GM13977 (cell line): ENCODE data around the gene NKD2.

Experiments used
- DNase-seq: peaks from one replicate; pipeline ENCODE4 v3.0.0; 2012; ENCODE audit warnings: low spot score
- in situ Hi-C: fragments of 300-500 bp; cut with MboI; formaldehyde crosslinking; loops from one replicate; pipeline ENCODE4 v1.12.0; 2022; ENCODE audit warnings: low sequenced_read_pairs, low pct_unique_long_range_greater_than_20kb, mixed read lengths, inconsistent platforms; ENCODE audit not compliant: unreplicated experiment
- TF ChIP-seq, protein P1 (sequence below): IDR thresholded peaks from 2 replicates; pipeline ENCODE4 v1.5.1; 2012; ENCODE audit warnings: mild to moderate bottlenecking, control low read depth; ENCODE audit not compliant: insufficient read depth; ENCODE audit errors: extremely low read depth, missing control alignments

NKD2 gene

DNA sequence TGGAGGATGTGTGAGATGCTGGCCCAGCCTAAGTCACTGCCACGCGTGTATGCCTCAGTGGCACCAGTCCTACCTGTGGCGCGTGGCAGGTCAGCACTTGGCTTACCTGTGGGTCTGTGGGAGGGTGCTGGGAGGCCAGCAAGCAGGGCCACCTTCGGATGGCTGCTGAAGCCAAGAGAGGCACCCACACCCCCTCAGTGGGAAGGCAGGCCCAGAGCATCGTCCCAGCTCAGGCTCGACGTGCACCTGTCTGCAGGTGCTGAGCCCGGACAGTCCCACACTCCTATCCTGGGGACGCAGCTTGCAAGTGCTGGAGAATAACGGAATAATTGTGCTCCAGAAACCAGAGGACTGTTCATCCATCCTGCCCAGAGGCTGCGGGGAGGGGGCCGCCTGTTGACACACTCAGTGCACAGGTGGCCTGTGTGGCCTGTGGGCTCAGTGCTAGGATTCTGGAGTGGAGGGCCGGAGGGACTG, 24.0 kb downstream of the NKD2 start:
- no peak for DNase-seq
- in situ Hi-C loops, result no loop called here
- TF ChIP-seq, protein P1, sequence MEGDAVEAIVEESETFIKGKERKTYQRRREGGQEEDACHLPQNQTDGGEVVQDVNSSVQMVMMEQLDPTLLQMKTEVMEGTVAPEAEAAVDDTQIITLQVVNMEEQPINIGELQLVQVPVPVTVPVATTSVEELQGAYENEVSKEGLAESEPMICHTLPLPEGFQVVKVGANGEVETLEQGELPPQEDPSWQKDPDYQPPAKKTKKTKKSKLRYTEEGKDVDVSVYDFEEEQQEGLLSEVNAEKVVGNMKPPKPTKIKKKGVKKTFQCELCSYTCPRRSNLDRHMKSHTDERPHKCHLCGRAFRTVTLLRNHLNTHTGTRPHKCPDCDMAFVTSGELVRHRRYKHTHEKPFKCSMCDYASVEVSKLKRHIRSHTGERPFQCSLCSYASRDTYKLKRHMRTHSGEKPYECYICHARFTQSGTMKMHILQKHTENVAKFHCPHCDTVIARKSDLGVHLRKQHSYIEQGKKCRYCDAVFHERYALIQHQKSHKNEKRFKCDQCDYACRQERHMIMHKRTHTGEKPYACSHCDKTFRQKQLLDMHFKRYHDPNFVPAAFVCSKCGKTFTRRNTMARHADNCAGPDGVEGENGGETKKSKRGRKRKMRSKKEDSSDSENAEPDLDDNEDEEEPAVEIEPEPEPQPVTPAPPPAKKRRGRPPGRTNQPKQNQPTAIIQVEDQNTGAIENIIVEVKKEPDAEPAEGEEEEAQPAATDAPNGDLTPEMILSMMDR, result no peak

DNA sequence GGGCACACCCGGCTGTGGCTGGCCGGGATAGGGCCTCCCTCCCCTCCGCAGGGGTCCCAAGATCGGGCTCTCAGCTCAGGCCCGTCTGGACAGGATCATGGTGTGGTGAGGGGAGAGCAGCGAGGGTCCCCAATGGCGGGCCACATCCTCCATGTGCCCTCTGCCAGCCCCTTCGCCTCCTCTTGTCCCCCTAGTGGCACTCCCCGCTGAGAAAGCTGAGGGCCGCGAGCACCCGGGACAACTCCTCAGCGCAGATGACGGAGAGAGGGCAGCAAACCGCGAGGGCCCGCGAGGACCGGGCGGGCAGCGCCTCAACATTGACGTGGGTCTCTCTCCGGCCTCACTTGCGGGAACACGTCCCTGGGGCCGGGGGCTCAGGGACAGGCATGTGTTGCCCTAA, 24.6 kb downstream of the NKD2 start:
- TF ChIP-seq, protein P1, result no peak
- in situ Hi-C loops, result no loop called here
- DNase-seq, result no peak

DNA sequence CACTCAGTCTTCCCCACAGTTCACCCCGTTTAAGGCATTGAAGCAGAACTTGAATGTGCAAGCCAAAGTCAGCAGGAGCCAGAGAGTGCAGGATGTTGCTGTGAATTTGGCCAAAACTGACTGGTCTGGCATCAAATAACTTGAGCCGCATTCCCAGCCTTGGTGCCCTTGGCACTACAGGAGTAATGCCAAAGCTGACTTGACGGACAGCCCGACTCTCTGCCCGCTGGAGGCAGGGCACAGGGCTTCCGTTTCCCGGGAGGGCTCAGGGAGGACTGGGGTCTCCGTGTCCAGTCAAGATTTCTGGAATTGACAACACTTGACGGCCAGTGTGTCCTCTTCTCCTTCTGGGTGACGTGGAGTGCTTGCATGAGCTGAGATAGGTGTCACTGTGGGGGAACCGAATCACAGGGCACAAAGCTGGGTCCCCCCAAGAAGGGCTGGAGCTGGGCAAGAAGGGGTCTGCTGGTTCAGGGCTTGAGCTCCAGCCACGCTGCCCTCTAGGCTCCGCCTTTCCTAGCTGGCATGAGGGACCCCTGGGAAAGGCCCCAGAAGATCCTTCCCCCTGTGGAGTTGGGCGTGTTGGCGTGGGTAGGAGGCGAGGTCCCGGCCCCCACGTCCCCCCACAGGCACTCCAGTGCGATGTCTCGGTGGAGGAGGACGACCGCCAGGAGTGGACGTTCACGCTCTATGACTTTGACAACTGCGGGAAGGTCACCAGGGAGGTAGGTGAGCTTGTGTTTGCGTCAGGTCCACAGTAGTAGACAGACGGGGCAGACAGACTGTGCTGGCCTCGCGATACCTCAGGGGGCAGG, 25.2 kb downstream of the NKD2 start:
- TF ChIP-seq, protein P1, result no peak
- in situ Hi-C loops, result no loop called here
- DNase-seq, result no peak

DNA sequence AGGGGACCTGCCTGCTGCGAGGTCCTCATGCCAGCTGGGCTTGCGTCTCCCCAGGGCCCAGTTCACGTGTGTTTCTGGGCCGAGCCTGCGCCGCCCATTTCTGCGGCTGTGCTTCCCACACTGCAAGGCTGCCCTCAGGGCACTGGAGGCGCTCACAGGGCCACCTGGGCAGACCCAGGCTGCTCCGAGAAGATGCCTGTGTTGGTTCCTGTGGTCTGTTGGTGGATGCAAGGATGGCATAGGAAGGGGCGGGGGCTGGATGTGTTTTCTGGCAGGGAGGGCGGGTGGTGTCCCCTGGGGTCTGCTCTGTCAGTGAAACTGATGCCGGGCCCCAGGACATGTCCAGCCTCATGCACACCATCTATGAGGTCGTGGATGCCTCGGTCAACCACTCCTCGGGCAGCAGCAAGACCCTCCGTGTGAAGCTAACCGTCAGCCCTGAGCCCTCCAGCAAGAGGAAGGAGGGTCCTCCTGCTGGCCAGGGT, 25.9 kb downstream of the NKD2 start:
- DNase-seq, result no peak
- in situ Hi-C loops, result no loop called here
- TF ChIP-seq, protein P1, result no peak

DNA sequence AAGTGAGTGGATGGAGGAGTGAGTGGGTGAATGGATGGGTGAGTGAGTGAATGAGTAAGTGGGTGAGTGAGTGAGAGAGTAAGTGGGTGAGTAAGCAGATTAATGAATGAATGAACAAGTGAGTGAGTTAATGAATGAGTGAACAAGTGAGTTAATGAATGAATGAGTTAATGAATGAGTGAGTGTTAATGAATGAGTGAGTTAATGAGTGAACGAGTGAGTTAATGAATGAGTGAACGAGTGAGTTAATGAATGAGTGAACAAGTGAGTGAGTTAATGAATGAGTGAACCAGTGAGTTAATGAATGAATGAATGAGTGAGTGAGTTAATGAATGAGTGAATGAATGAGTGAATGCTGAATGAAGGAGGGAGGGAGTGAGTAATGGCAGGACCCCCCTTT, 26.4 kb downstream of the NKD2 start:
- TF ChIP-seq, protein P1, result no peak
- DNase-seq, result no peak
- in situ Hi-C loops, result no loop called here

DNA sequence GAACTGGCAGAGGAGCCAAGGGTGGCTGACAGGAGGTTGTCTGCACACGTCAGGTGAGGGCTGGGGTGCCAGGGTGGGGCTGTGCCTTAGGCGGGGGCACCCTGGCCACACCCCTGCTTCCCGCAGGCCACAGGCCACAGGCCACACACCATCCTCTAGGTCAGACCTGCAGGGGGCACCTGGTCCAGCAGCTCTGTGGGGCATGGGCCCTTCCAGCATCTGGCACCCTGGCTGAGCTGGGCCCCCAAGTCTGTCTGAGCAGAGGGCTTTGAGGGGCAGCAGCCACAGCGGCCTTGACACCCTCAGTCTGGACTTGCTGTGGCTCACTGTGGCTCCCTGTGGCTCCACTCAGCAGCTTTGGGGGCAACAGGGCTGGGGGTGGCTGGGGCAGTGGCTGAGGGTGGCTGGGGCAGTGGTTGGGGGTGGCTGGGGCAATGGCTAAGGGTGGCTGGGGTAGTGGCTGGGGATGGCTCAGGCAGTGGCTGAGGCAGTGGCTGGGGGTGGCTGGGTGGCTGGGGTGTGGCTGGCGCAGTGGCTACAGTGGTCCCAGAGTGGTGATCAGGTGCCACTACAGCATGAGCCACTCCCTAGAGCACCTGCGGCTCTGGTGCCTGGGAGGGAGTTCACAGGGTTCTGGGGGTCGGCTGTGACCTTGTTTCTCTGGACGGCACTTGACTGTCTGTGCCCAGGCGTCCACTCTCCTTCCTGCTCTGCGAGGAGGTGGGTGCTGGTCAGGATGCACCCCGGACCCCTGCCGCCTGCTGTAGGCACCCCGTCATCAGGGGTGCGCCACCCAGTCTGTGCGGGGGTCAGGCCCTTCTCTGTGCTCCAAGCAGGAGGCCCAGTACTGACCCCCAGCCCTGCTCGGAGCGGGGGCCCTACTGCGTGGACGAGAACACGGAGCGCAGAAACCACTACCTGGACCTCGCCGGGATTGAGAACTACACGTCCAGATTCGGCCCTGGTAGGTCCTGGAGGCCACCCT, 27.1 kb downstream of the NKD2 start:
- TF ChIP-seq, protein P1, result no peak
- no peak for DNase-seq
- in situ Hi-C loops, result no loop called here
